Fibroblast of gingiva (primary cell): ENCODE data around the gene PLCD3.

Experiments used
- DNase-seq: peaks from one replicate; pipeline ENCODE4 v3.0.0-alpha.2; 2011; ENCODE audit warnings: low read depth

The PLCD3 gene

DNA sequence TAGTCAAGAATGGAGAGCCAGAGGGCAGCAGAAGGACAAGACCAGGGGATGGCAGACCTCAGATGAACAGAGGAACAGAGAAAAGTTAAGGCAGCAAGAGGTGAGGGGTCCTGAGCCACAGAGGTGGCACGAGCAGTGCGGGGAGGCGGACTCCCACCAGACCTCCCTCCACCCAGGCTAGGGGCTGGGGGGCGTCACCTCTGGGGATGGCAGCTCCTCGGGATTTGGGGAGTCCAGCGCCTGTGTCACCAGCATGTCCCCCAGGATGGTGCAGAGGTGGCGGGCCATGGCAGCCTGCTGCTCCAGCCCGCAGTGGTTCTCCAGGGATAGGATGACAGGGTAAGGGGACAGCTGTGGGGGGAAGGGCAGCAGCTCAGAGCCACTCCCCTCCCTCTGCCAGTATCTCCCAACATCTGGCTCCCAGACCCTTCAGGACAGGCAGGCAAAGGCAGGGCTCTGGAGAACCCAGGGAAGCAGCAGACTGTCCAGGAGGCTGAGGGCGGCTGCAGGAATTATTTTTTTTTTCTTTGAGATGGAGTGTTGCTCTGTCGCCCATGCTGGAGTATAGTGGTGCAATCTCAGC lies 15.8 kb downstream of the PLCD3 start:
- DNase-seq: no peak

DNA sequence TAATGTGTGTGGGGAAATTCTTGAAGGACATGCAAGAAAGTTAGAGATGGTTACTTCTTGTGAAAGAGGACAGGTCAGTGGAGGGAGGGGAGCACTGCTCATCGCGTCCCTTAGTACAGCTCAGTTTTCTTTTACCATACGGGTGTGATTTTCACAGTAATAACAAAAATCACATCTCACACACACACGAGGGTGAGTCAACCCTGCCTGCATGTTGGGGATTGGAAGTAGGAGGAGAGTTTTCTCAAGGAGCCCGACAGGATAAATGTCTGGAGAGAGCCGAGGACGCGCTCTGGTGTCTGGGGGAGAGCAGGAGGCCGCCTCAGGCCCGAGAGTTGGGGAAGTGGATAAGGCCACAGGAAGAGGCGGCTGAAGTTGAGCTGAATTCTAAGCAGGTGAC lies 16.4 kb downstream of the PLCD3 start:
- DNase-seq: no peak

DNA sequence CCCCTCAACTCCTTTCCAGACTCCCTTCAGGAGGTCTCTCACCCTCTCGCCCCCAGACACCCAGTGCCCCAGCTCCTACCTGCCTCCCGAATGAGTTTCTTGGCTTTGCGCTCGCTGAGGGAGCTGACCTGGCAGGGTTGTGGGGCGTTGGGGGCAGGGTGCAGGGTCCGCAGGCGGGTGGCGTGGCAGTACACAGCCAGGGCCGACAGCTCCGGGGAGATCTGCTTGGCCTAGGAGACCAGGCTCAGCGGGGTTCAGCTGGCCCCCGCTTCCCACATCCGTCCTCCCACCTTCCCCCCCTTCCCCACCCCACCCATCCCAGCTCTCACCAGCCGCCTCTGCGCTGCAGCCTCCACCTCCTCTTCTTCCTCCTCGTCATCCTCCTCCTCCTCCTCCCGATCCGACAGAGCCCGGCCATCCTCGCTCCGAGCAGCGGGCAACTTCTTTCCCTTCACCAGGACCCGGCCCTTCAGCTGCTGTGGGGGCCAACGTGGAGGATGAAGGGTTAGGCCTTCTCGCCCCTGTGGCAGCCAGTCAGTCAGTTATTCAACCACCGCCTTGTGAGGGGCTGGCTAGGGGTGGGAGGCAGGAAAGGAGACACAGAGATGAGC lies 17.2 kb downstream of the PLCD3 start:
- DNase-seq: no peak

- DNase-seq: no peak
Observed at GRCh38 chr17:45114117-45114932, 18.0 kb downstream of the PLCD3 start.

GRCh38 chr17:45113424-45113754 lies 18.9 kb downstream of the PLCD3 start:
- DNase-seq: no peak

GRCh38 chr17:45112559-45113423 lies 19.5 kb downstream of the PLCD3 start:
- DNase-seq: no peak

DNA sequence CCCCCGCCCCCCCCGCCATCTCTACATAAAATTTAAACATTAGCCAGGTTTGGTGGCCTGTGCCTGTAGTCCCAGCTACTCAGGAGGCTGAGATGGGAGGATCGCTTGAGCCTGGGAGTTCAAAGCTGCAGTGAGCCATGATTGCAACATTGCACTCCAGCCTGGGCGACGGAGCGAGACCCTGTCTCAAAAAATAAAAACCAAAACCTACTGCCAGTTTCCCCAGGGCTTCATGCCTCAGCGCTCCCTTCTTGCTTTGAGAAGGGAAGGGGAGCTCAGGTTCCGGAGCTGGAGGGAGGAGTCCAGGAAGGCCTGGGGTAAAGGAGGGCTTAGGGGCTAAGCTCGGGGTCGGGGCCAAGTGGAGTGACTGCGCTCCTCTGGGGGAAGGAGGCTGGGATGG lies 20.5 kb downstream of the PLCD3 start:
- no peak for DNase-seq

- DNase-seq: peak; percentile 76
Observed at GRCh38 chr17:45110676-45111611, 21.4 kb downstream of the PLCD3 start.

DNA sequence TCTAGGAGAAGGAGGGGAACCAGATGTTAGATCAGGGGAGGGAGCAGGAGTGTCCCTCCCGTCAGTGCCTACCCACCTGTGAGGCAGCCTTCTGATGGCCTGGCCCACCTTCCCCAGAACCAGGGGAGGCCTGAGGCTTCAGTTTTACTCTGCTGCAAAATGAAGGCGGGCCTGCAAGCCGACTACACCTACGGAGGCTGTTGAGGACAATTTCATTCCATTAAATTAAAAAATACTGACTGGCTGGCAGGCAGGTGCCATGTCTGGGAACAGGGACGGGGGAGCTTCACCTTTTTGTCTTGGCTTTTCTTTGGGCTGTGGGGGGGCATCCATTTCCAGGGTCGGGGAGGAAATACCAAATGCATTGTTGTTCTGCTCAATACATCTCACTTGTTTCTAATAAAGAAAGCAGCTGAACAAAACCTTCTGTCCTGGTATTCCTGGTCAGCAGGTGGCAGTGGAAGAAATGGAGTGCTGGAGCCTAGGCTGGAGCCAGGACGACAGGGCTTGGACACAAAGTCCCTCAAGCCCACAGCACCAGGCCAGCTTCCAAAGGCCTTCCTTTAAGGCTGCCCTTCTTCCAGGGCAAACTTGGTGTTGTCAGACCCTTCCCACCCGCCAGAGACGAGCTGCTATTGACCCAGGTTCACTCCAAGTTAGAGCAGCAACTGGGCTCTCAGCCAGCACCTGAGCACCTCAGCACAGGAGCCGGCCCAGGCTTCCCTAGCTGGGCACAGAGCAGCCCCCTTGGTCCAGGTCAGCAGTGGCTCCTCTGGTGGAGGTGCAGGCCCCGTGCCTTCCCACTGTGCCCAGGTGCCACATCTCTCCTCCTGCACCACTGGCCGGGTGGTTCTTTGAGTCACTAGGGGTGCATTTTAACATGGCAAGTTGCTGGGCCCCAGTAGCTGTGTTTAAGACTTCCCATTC lies 23.5 kb downstream of the PLCD3 start:
- DNase-seq: no peak

DNA sequence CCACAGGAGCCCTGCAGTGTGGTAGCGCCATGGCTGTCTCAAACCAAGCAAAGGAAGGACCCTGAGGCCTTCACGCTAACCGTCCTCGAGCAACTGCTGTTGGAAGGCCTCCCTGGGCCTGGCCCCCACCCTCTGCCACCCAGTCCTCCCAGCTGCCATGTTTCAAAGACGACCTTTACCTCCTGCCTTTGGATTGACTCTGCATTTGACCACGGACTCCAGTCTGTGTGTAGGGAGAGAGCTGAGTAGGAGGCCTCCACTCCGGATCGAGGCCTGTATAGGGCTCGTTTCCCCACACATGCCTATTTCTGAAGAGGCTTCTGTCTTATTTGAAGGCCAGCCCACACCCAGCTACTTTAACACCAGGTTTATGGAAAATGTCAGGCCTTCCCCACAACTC lies 24.3 kb downstream of the PLCD3 start:
- DNase-seq: no peak

DNA sequence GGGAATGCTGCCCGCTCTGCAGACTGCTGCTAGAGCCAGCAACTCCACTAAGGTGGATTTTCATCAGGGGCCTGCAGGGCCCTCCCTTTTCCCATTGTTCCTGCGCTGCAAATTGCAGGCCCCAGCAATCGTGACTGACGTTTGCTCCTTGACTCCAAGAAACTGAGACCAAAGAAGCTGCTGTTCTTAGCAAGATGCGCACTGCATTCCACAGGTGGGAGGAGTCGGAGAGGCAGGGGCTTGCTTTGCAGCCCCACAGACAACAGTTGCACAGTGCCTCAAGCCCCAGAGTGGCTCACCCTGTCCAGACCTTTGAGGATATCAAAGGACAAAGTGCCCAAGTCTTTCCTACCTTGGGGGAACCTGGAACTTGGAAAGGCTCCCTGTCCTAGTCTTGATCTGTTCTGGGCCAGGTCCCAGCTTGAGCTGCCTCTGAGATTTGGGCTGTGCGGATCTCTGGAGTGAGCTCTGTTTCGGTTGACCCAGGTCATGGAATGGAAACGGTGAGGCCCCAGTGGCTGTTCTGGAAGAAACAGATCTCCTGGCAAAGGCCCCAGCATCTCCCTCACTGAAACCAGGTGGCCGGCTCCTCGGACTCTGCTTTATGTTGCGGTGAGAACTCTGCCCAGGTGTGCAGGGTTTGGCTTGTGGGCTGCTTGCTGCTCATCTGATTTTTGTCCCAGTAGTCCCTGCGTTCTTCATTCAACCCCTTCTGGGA lies 24.9 kb downstream of the PLCD3 start:
- DNase-seq: no peak

DNA sequence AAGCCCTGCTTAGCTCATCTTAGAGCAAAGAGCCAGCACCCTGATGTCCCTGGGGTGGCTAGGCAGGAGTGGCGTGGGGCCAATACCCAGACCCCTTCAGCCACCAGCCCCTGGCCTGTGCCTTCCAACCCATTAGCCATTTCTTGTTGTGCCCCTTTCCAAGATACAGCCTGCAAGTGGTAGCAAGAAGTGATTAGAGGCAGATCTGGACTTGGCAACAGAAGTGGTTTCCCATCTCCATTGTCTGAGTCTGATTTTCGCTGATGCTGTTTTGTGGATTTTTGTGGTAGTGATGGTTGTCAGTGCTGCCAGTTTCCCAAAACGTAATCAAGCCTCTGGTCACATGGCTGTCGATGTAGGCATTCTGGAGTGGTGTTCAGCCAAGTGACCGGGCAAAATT lies 25.7 kb downstream of the PLCD3 start:
- DNase-seq: peak; percentile 34

DNA sequence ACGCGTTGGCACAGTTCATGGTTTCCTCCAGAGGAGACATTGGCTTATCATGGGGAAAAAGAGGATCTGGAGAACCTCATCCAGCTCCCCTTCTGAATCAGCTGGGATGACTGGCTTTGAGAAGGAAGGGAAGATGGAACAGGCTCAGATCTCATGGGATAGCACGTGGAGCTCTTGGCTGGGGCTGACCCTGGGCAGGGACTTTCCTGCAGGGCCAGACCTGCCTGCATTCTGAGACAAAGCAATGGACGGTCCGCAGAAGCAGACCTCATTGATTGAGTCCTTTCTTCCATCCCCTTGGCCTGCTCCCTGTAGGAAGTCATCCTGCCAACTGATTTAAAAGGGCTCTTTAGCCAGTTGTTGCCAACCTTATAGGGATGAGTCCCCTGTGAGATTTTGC lies 26.2 kb downstream of the PLCD3 start:
- DNase-seq: no peak

DNA sequence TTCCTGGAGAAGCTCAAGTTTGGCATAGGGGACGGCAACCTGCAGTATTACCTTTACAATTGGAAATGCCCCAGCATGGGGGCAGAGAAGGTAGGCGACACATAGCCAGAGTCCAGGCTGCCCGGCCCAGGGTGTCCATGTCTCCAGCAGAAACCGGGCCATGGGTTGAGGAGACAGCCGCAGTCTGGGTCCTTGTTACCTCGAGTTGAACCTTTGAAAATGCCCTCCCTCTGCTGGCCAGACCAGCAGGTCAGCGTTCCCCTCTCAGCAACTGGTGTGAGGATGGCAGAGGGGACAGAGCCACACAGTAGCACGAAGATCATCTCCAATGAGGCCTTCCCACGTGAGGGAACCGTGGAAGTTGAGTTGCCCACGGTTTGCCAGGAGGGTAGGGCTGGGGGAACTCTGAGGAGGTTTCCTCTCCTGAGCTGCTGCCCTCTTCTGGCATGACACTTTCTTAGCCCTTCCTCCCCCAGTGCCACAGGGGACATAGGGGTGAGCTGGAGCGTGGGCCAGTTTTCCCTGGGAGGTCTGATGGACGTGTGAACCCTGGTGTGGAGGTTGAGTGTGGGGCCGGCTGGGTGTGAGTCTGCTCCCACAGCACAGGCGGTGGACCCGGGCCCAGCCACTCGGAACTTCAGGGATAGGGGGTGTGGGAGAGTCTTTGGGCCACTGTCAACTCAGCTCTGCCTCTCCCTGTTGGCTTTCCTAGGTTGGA lies 27.2 kb downstream of the PLCD3 start:
- DNase-seq: no peak

- DNase-seq: no peak
Observed at GRCh38 chr17:45104497-45104896, 27.8 kb downstream of the PLCD3 start.

DNA sequence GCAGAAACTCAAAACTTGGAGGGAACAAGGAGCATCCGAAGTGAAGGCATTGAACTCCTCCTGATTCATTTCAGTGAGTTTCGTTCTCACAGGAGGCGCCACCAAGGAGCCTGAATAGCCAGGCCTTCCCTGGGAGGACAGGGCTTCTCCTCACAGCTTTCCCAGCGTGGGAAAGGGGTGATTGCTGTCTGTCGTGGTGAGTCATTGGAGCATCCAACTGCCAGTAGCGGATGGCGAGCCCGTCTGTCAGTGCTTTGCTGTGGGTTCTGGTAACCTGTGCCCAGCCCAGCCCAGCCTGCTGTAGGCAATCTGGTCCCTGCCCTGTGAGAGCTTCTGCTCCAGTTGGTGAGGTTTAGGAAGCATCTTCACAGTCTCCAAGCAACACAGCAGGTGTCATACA lies 28.3 kb downstream of the PLCD3 start:
- no peak for DNase-seq

- DNase-seq: no peak
Observed at GRCh38 chr17:45103269-45103795, 29.0 kb downstream of the PLCD3 start.

- no peak for DNase-seq
Observed at GRCh38 chr17:45102856-45103255, 29.5 kb downstream of the PLCD3 start.
